Purkinje cell (primary cell): ENCODE results near the gene TMEM40. TPM values are rescaled to one million over a fixed set of nuclear protein-coding genes. Genes with fewer than 3 reads are reported as not detected.

ENCODE experiments used
- polyA plus RNA-seq: library from polyadenylated mRNA; unstranded; fragments of >200 nt; fragmentation: Nextera tagmentation; gene quantifications from 2 replicates; pipeline ENCODE4 v1.2.1, GENCODE V29; 2014

The TMEM40 gene
- not detected in 2 replicates for polyA plus RNA-seq

GRCh38 chr3:12759097-12759679 is at the start of gene TMEM40:
TSS of gene TMEM40 (minus strand) at chr3:12759259. CDS start at chr3:12749832, 9,427 bp downstream.

GRCh38 chr3:12796171-12797123 is 37.4 kb upstream of the TMEM40 start, which contains the start of gene CAND2:
TSS of gene CAND2 (plus strand) at chr3:12796680. CDS start at chr3:12796721, 41 bp downstream.

Other genes starting within 250 kb of the TMEM40 start
- gene MKRN2OS, start 213.8 kb downstream of the TMEM40 start, polyA plus RNA-seq: 4.0 TPM in 1 of 2 replicates, not detected in the other
- 13.7 and 23.7 TPM in 2 replicates for gene MKRN2, start 202.2 kb downstream of the TMEM40 start, polyA plus RNA-seq
- 13.8 and 14.6 TPM in 2 replicates for gene RAF1, start 95.1 kb downstream of the TMEM40 start, polyA plus RNA-seq
- gene CAND2, start 37.4 kb upstream of the TMEM40 start, polyA plus RNA-seq: 2.6 and 3.4 TPM in 2 replicates
- 890 and 973 TPM in 2 replicates for gene RPL32, start 82.3 kb upstream of the TMEM40 start, polyA plus RNA-seq